Upper lobe of left lung (tissue), 4 donors: ENCODE results near the gene TAF3.

ENCODE experiments used
- POLR2A ChIP-seq, 4 donors: fragments of 450-650 bp; IDR thresholded peaks; one replicate each; pipeline ENCODE4 v1.5.1; 2016 to 2017; ENCODE audit warnings: antibody characterized with exemption in 4 of 4, mild to moderate bottlenecking in 2 of 4
- TF ChIP-seq, protein P1 (sequence below), 6 experiments: fragments of 450-650 bp in 4 of 6; fragments of 200-600 bp in 2 of 6; sonication (generic) in 2 of 6; IDR thresholded peaks; one replicate each; pipeline ENCODE4 v1.5.1; 2016 to 2019; ENCODE audit warnings: antibody characterized with exemption in 6 of 6

DNA sequence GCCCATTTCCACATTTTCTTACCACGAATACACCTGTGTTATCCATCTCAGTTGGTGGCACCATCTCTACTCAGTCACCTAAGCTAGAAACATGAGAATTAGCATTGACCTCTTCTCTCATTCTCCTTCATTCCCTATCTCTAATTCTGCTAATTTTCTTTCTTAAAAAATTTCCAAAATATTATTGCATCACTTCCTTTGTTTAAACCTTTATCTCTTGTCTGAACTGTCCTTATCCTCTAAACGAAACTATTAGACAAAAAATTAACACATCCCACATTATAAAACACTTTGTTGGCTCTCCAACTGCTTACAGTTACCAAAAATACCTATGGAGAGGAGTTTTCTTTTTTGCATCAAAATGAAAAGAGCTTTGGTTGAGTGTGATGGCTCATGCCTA, 18.3 kb downstream of the TAF3 start:
- TF ChIP-seq, protein P1, sequence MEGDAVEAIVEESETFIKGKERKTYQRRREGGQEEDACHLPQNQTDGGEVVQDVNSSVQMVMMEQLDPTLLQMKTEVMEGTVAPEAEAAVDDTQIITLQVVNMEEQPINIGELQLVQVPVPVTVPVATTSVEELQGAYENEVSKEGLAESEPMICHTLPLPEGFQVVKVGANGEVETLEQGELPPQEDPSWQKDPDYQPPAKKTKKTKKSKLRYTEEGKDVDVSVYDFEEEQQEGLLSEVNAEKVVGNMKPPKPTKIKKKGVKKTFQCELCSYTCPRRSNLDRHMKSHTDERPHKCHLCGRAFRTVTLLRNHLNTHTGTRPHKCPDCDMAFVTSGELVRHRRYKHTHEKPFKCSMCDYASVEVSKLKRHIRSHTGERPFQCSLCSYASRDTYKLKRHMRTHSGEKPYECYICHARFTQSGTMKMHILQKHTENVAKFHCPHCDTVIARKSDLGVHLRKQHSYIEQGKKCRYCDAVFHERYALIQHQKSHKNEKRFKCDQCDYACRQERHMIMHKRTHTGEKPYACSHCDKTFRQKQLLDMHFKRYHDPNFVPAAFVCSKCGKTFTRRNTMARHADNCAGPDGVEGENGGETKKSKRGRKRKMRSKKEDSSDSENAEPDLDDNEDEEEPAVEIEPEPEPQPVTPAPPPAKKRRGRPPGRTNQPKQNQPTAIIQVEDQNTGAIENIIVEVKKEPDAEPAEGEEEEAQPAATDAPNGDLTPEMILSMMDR (IDR thresholded peaks at IDR 0.05) = no peak
- TF ChIP-seq POLR2A (IDR thresholded peaks at IDR 0.05) = no peak
